ENCODE results near the gene CRYBB1. TPM values are rescaled to one million over a fixed set of nuclear protein-coding genes. Genes with fewer than 3 reads are reported as not detected.

Gene CRYBB1
- total RNA-seq, 1 donor: not detected

DNA sequence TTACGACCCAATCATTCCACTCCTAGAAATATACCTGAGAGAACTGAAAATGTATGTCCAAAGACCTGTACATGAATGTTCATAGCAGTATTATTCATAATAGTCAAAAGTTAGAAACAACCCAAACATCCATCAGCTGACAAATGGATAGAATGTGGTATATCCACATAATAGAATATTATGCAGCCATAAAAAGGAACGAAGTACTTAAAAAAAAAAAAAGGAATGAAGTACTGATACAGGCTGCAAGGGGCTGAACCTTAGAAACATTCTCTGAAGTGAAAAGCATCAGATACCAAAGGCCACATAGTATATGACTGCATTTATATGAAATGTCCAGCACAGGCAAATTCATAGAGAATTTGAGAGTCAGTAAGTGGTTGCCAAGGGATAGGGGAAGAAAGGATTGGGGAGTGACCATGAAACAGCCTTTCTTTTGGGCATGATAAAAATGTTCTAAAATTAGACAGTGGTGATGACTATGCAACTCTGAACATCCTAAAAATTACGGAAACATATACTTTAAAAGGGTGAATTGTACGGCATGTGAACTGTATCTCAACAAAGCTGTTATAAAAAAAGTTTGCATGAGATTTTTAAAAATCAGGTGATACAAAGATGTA is 29.7 kb downstream of the CRYBB1 start:
- no peak overlapping the region for H3K4me3 ChIP-seq (ENCODE audit: low read depth, low read length)
- DNase-seq (ENCODE audit: low read depth): peak; percentile 24
- TF ChIP-seq, protein P1, sequence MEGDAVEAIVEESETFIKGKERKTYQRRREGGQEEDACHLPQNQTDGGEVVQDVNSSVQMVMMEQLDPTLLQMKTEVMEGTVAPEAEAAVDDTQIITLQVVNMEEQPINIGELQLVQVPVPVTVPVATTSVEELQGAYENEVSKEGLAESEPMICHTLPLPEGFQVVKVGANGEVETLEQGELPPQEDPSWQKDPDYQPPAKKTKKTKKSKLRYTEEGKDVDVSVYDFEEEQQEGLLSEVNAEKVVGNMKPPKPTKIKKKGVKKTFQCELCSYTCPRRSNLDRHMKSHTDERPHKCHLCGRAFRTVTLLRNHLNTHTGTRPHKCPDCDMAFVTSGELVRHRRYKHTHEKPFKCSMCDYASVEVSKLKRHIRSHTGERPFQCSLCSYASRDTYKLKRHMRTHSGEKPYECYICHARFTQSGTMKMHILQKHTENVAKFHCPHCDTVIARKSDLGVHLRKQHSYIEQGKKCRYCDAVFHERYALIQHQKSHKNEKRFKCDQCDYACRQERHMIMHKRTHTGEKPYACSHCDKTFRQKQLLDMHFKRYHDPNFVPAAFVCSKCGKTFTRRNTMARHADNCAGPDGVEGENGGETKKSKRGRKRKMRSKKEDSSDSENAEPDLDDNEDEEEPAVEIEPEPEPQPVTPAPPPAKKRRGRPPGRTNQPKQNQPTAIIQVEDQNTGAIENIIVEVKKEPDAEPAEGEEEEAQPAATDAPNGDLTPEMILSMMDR (IDR thresholded peaks at IDR 0.05; ENCODE audit: insufficient read depth, low read length): no peak

DNA sequence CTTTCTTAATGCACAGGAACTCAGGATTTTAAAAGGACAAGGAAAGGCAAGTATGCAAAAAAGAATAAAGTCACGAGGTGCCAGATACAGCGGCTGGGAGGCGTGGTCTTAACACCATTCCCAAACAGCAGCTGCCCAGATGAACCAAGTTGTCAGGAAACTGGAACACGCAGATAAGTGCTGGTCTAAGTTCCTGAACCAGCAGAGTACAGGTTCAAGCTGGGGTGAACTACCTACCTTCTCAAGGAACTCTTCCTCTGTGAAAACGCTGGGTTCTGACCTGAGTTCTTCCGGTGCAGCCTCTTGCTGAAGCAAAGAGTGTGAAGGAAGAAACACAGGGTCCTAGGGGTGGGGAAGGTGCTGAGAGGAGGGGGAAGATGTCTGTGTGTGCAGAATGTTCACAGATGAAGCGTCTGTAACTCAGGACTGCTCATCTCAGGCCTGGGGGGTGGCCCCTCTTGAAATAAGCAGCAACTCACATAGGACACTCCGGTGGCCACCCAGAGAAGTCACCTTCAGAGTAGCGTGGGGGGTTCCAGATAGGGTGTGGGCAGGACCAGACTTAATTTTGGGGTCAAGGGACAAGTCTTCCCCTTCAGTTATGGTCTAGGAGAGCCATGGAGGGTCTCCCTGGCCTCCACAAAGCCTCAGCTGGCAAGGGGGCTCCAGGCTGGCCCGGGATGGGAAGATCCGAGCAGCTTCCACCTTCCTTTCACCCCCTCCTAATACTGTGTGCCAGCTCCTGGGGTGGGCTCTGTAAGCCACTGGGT is 31.1 kb downstream of the CRYBB1 start:
- TF ChIP-seq, protein P1 (IDR thresholded peaks at IDR 0.05; ENCODE audit: insufficient read depth, low read length): no peak
- no peak for DNase-seq (ENCODE audit: low read depth)

DNA sequence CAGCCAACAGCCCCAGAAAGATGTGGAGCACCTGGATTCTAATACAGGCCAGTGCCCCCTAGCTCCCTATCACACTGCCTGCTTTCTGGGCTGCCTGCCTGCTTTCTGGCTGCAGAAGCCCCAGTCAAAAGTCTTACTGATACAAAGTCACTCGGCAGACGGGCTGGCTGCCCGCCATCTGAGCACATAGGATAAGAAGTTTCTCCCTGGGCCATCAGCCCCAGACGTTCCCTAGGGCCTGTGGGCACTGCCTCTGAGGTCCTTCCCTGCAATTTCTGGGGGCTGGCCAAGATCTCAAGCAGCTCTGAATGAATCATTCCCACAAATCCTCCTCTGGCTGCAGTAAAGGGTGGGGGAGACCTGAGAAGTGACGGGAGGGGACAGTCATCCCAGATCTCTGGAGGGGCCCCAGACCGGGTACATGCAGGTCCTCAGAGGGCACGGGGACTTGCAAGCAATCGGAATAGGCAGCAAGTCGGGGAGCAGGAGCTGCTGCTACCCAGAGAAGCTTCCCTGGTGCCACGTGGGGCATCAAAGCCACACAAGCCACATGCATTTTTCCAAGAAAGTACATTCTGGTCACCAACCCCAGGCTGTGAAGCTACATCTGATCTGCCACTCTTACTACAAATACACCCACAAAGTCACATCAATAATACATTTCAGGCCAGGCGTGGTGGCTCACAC is 32.6 kb downstream of the CRYBB1 start:
- no peak overlapping the region for H3K4me3 ChIP-seq (ENCODE audit: low read depth, low read length)
- TF ChIP-seq, protein P1 (IDR thresholded peaks at IDR 0.05; ENCODE audit: insufficient read depth, low read length): peak; percentile 28
- peak; percentile 70 for DNase-seq (ENCODE audit: low read depth)

More for the DNA sequence above, 31.1 kb downstream of the CRYBB1 start:
- no peak overlapping the region for H3K4me3 ChIP-seq (ENCODE audit: low read depth, low read length)

DNA sequence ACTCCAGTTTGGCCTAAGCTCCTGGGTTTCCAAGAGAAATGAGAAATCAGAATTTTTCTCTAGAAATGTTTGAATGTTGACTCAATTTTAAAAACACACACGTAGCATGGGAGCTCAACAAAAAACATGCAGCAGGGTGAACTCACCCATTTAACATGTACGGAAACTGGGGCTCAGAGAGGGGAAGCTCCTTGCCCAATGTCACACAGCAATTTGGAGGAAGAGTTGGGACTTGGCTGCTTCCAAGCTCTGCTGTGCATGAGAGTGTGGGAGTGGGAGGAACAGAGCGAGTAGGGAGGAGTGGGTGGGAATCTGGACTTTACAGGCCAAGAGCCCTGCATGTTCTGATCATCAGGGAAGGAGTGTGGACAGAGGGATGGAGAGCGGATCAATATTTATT is 33.8 kb downstream of the CRYBB1 start:
- TF ChIP-seq, protein P1 (IDR thresholded peaks at IDR 0.05; ENCODE audit: insufficient read depth, low read length): no peak
- DNase-seq (ENCODE audit: low read depth): no peak
- H3K4me3 ChIP-seq (ENCODE audit: low read depth, low read length): no peak overlapping the region

DNA sequence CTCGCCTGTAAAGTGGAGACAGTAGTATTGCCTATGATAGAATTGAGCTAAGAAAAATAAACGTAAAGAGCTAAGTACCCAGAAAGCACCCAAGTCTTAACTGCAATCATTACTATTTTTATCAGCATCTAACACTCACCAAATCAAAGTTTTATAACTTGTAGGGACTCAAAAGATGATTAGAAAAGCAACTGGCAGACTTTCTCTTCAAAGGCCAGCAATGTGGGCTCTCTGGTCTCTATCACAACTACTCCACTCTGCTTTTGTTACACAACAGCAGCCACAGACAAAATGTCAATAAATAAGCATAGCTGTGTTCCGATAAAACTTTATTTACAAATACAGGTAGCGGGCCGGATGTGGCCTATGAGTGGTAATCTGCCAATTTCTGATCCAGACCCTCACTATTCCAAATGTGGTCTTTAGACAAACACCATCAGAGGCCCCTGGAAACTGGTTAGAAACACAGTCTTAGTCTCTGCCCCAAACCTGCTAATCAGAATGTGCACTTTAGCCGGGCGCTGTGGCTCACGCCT is 36.1 kb downstream of the CRYBB1 start:
- TF ChIP-seq, protein P1 (IDR thresholded peaks at IDR 0.05; ENCODE audit: insufficient read depth, low read length): no peak
- DNase-seq (ENCODE audit: low read depth): no peak
- no peak overlapping the region for H3K4me3 ChIP-seq (ENCODE audit: low read depth, low read length)

DNA sequence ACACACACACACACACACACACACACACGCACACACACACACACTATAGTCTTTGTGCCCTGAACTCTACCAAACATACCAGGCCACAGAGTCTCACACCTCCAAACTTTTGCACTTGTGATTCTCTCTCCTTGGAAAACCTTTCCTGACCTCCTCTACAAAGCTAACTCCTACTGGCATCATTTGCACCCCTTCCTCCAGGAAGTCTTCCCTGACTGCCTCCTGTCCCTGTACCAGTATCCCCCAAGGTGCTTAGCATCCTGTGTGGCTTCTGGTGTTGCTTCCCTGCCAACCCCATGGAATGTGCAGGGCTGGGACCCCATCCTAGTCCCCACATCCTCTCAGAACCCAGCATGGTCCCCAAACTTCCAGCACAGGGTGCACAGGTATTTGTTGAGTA is 36.8 kb downstream of the CRYBB1 start:
- TF ChIP-seq, protein P1 (IDR thresholded peaks at IDR 0.05; ENCODE audit: insufficient read depth, low read length): no peak
- no peak overlapping the region for H3K4me3 ChIP-seq (ENCODE audit: low read depth, low read length)
- DNase-seq (ENCODE audit: low read depth): no peak

Data from fibroblast of the aortic adventitia (primary cell).